ENCODE data around the gene OCA2. TPM values are rescaled to one million over a fixed set of nuclear protein-coding genes. Genes with fewer than 3 reads are reported as not detected.

The OCA2 gene
- polyA plus RNA-seq, 1 experiment = not detected

DNA sequence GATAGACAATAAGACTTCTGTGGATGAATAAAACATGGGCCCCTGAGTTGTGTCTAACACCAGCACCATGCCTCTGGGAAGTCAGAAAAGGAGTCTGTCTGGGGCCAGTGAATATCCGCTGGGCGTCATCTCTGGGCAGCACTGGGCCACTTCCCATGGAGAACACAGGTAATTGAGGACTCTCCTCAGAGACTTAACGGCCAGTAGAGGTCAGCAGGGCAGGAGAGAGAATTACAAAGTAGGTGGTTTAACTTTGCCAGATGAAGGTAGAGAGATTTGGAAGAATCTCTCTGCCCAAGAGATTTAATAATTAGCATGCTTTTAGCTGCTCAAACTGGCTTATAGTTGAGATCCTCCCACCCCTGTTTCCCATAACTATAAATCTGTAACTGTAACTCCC is 65.7 kb downstream of the OCA2 start:
- ChIA-PET CTCF (interaction anchor here (1.2 to 1.4 kb wide), 2 partner anchors 12 to 93 kb away, joined by 3 to 5 read pairs; no protein-coding TSS in a partner anchor), POLR2A (no interaction called here)
- Histone ChIP-seq H3K27ac (ENCODE audit: low read depth, low read length) (no peak overlapping the region), H3K4me3 (ENCODE audit: low read depth, low read length) (no peak overlapping the region), H3K9me3 (ENCODE audit: control insufficient read depth, insufficient read depth, low read length) (no peaks in the 10 kb centered on the region), H3K27me3 (ENCODE audit: control insufficient read depth, insufficient read depth, low read length) (no peaks in the 10 kb centered on the region)
- DNase-seq (ENCODE audit: low read depth, low spot score) = no peak
- TF ChIP-seq, protein P1, sequence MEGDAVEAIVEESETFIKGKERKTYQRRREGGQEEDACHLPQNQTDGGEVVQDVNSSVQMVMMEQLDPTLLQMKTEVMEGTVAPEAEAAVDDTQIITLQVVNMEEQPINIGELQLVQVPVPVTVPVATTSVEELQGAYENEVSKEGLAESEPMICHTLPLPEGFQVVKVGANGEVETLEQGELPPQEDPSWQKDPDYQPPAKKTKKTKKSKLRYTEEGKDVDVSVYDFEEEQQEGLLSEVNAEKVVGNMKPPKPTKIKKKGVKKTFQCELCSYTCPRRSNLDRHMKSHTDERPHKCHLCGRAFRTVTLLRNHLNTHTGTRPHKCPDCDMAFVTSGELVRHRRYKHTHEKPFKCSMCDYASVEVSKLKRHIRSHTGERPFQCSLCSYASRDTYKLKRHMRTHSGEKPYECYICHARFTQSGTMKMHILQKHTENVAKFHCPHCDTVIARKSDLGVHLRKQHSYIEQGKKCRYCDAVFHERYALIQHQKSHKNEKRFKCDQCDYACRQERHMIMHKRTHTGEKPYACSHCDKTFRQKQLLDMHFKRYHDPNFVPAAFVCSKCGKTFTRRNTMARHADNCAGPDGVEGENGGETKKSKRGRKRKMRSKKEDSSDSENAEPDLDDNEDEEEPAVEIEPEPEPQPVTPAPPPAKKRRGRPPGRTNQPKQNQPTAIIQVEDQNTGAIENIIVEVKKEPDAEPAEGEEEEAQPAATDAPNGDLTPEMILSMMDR (IDR thresholded peaks at IDR 0.05; ENCODE audit: low read depth, low read length) = no peak

DNA sequence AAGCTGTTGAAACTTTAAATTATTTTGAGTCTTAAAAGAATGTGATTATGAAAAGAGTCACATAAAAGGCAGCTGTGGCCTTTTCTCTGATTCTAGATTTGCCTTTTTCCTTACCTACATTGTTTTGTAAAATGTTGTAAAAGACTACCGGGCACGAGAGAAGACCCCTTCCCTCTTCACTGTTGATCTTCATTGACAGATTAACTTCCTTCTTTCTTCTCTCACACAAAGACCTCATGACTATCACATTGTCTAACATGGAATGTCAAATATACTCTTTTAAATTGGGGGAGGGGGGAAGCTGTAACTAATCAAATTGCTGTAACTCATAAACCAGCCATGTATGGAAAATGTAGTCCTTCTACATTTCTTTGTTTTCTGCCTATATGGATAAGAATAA is 68.3 kb downstream of the OCA2 start:
- Histone ChIP-seq H3K27ac (ENCODE audit: low read depth, low read length) (no peak overlapping the region), H3K9me3 (ENCODE audit: control insufficient read depth, insufficient read depth, low read length) (peaks cover 8% of the 10 kb centered on the region; the same call in 1 of the 2 replicates), H3K27me3 (ENCODE audit: control insufficient read depth, insufficient read depth, low read length) (no peaks in the 10 kb centered on the region), H3K4me3 (ENCODE audit: low read depth, low read length) (no peak overlapping the region)
- POLR2A ChIA-PET = no interaction called here
- DNase-seq (ENCODE audit: low read depth, low spot score) = no peak
- TF ChIP-seq, protein P1 (IDR thresholded peaks at IDR 0.05; ENCODE audit: low read depth, low read length) = no peak
- CTCF ChIA-PET = no interaction called here

DNA sequence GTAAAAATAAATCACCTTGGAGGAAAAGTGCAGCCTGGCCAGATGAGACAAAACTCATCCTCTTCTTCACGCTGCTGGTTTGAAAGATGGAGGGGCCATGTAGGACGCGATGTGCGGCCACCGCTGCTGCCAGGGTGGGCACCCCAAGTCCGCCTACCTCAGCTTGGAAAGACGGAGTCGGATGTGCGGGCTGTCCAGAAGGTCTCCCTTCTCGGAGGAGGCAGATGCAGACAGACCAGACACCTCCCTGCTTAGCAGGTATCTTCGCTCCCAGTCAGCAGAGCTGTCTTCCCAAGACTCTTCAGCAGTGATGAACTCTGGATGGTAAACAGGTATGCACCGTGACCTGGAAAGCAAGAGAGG is 71.4 kb downstream of the OCA2 start:
- no peak for DNase-seq (ENCODE audit: low read depth, low spot score)
- CTCF ChIA-PET = no interaction called here

DNA sequence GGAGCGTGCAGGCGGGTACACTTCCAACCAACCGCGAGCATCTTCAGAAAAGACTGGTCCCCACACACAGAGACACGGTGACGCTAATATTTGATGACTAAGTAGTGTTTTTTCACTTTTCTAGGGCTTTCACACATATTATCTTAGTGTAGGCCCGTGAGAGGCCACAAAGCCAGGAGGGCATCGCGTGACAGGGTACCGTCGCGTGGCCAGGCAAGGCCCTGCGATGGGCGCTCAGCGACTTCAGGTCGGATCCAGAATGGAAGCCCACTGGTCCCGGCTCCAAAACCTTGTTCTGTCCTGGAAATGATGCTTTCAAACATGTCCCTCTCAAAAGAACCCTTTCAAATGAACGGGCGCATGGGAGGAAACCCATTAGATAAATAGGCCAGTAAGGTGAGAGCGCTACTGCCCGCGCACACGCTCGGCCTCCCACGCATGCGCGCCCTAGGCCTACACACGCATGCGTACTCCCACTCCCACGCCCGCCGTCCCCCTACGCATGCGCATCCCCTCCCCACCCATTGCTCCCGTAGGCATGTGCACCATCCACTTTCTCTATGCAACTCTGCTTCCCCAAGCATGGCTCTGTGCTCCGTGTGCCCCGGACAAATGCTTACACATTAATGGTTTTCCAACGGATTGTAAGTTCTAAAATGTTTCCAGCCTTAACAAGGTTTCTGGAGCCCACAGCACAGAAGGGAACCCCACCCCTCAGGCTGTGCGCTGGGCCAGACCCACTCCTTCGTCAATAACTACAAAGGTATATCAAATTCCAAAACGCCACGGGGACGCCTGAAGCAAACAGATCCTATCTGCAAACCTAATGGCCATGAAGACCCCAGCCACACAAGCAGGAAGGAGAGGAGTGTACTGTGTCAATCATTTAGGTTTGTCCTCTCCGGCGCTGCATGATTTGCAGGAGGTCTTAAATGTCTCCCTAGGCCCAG is 72.1 kb downstream of the OCA2 start:
- Histone ChIP-seq H3K9me3 (ENCODE audit: control insufficient read depth, insufficient read depth, low read length) (peaks cover 8% of the 10 kb centered on the region; the same call in 1 of the 2 replicates), H3K4me3 (ENCODE audit: low read depth, low read length) (no peak overlapping the region), H3K27me3 (ENCODE audit: control insufficient read depth, insufficient read depth, low read length) (peaks cover 2% of the 10 kb centered on the region), H3K27ac (ENCODE audit: low read depth, low read length) (no peak overlapping the region)
- CTCF ChIA-PET = no interaction called here
- TF ChIP-seq, protein P1 (IDR thresholded peaks at IDR 0.05; ENCODE audit: low read depth, low read length) = no peak
- POLR2A ChIA-PET = no interaction called here
- no peak for DNase-seq (ENCODE audit: low read depth, low spot score)

More for the DNA sequence above, 71.4 kb downstream of the OCA2 start:
- Histone ChIP-seq H3K27me3 (ENCODE audit: control insufficient read depth, insufficient read depth, low read length) (peaks cover 2% of the 10 kb centered on the region), H3K27ac (ENCODE audit: low read depth, low read length) (no peak overlapping the region), H3K4me3 (ENCODE audit: low read depth, low read length) (no peak overlapping the region), H3K9me3 (ENCODE audit: control insufficient read depth, insufficient read depth, low read length) (peaks cover 8% of the 10 kb centered on the region; the same call in 1 of the 2 replicates)
- POLR2A ChIA-PET = no interaction called here
- TF ChIP-seq, protein P1 (IDR thresholded peaks at IDR 0.05; ENCODE audit: low read depth, low read length) = no peak

DNA sequence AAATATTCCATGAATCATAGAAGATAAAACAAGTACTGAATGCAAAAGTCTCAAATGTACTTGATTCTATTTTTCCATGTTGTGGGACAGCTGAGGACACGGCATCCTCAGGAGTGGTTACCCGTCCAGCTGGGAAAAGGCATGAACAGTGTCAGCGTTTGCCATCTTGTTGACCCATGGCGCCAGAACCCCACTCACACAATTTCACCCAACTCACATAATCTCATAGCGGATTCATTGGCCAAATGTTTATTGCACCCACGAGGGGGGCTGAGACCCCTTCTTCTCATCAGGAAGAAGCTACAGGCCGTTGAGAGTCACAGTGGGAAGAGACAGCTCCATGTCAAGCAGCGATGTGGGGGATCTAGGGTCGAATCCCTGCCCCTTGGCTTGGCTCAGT is 72.9 kb downstream of the OCA2 start:
- TF ChIP-seq, protein P1 (IDR thresholded peaks at IDR 0.05; ENCODE audit: low read depth, low read length) = no peak

More for the DNA sequence above, 72.9 kb downstream of the OCA2 start:
- ChIA-PET POLR2A (no interaction called here), CTCF (no interaction called here)
- Histone ChIP-seq H3K4me3 (ENCODE audit: low read depth, low read length) (no peak overlapping the region), H3K27ac (ENCODE audit: low read depth, low read length) (no peak overlapping the region), H3K27me3 (ENCODE audit: control insufficient read depth, insufficient read depth, low read length) (peaks cover 2% of the 10 kb centered on the region), H3K9me3 (ENCODE audit: control insufficient read depth, insufficient read depth, low read length) (peaks cover 8% of the 10 kb centered on the region; the same call in 1 of the 2 replicates)
- DNase-seq (ENCODE audit: low read depth, low spot score) = no peak
